ENCODE data around the gene MEI1. TPM values are rescaled to one million over a fixed set of nuclear protein-coding genes. Genes with fewer than 3 reads are reported as not detected.

MEI1 gene
- polyA plus RNA-seq, 1 donor (not counting 4 experiments of a cell fraction or from before 2014, with no cell fraction given) = 0.10 TPM

DNA sequence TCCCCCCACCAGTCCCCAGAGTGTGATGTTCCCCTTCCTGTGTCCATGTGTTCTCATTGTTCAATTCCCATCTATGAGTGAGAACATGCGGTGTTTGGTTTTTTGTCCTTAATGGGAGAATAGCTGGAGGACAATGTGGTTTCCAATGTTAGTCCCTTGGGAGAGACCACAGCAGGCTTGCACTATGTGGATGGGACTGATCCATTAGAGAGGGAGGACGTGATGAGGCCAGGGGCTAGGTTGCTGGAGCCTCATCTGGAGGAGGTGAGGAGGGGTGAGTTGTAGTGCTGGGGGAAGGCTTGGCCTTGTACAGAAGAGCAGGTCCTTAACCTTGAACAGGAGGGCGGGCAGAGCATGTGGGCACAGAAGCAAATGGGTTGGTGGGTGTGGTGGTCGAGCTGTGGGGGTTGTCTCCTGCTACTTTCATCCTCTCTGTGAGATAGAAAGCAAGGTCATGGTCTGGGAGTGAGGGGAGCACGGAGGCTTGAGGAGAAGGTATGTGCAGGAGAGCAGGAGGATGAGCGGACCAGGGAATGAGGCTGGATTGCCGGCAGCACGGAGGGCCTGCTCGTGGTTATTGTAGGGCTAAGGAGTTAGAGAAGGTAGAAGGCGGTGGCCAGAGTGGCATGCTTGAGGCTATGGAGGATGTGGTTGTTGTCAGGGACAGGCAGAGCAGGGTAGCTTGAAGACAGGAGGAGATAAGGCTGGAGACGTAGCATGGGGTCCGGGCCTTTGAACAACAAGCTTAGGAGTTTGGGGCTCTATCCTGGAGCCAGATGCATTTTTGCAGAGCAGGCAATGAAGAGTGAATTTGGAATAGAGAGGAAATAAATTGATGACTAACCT is 122.4 kb downstream of the MEI1 start:
- Histone ChIP-seq H3K36me3 (ENCODE audit: control insufficient read depth in 2 of 2, extremely low read depth in 1 of 2, insufficient read depth in 2 of 2, low read length in 2 of 2) (peaks cover 0 to 2% of the 10 kb centered on the region in 2 experiments), H3K4me3 (ENCODE audit: control insufficient read depth in 2 of 3, extremely low read depth in 1 of 3, insufficient read depth in 2 of 3, low read depth in 1 of 3, low read length in 3 of 3) (no peak overlapping the region), H3K27me3 (ENCODE audit: control insufficient read depth, extremely low read depth, insufficient read depth, low read length) (no peaks in the 10 kb centered on the region), H4K20me1 (ENCODE audit: control insufficient read depth, extremely low read depth, insufficient read depth, low read length) (no peaks in the 10 kb centered on the region), H3K9me3 (ENCODE audit: control insufficient read depth, low read depth, low read length) (no peaks in the 10 kb centered on the region), H2AFZ (ENCODE audit: control insufficient read depth, low read length) (no peak overlapping the region), H3K79me2 (ENCODE audit: control insufficient read depth, insufficient read depth, low read length) (no peaks in the 10 kb centered on the region), H3K4me1 (ENCODE audit: control insufficient read depth, extremely low read depth, insufficient read depth, low read length) (no peaks in the 10 kb centered on the region), H3K4me2 (ENCODE audit: control insufficient read depth, extremely low read depth, insufficient read depth, low read depth, low read length) (no peak overlapping the region), H3K27ac (ENCODE audit: control insufficient read depth, insufficient read depth, low read length) (no peak overlapping the region), H3K9me1 (ENCODE audit: control insufficient read depth, extremely low read depth, insufficient read depth, low read length) (no peaks in the 10 kb centered on the region), H3K9ac (ENCODE audit: control insufficient read depth, extremely low read depth, insufficient read depth, low read length) (no peak overlapping the region)
- FAIRE-seq (no peak), DNase-seq (ENCODE audit: low read depth, low spot score) (no peak)
- dilution Hi-C loops (cut with MboI; ENCODE audit: extremely low pct_ligation_motif_present, low sequenced_read_pairs) = no loop called here
- no peak for TF ChIP-seq EZH2 (IDR thresholded peaks at IDR 0.05; ENCODE audit: low read length)
- TF ChIP-seq, protein P1, sequence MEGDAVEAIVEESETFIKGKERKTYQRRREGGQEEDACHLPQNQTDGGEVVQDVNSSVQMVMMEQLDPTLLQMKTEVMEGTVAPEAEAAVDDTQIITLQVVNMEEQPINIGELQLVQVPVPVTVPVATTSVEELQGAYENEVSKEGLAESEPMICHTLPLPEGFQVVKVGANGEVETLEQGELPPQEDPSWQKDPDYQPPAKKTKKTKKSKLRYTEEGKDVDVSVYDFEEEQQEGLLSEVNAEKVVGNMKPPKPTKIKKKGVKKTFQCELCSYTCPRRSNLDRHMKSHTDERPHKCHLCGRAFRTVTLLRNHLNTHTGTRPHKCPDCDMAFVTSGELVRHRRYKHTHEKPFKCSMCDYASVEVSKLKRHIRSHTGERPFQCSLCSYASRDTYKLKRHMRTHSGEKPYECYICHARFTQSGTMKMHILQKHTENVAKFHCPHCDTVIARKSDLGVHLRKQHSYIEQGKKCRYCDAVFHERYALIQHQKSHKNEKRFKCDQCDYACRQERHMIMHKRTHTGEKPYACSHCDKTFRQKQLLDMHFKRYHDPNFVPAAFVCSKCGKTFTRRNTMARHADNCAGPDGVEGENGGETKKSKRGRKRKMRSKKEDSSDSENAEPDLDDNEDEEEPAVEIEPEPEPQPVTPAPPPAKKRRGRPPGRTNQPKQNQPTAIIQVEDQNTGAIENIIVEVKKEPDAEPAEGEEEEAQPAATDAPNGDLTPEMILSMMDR (optimal IDR thresholded peaks at IDR 0.05 in 1 of 3, IDR thresholded peaks at IDR 0.05 in 1 of 3, conservative IDR thresholded peaks at IDR 0.05 in 1 of 3; ENCODE audit: extremely low read depth in 1 of 3, insufficient read depth in 2 of 3, low read length in 3 of 3) = no peak

- dilution Hi-C loops (cut with MboI; ENCODE audit: extremely low pct_ligation_motif_present, low sequenced_read_pairs) = no loop called here
- H4K20me1 ChIP-seq (ENCODE audit: control insufficient read depth, extremely low read depth, insufficient read depth, low read length) = no peaks in the 10 kb centered on the region
- no peaks in the 10 kb centered on the region for H3K79me2 ChIP-seq (ENCODE audit: control insufficient read depth, insufficient read depth, low read length)
- H2AFZ ChIP-seq (ENCODE audit: control insufficient read depth, low read length) = no peak overlapping the region
- no peaks in the 10 kb centered on the region for H3K9me1 ChIP-seq (ENCODE audit: control insufficient read depth, extremely low read depth, insufficient read depth, low read length)
- FAIRE-seq = peak; percentile 96
- peak overlapping the region; percentile 36 for H3K9ac ChIP-seq (ENCODE audit: control insufficient read depth, extremely low read depth, insufficient read depth, low read length)
- H3K4me1 ChIP-seq (ENCODE audit: control insufficient read depth, extremely low read depth, insufficient read depth, low read length) = no peaks in the 10 kb centered on the region
- no peak overlapping the region for H3K4me2 ChIP-seq (ENCODE audit: control insufficient read depth, extremely low read depth, insufficient read depth, low read depth, low read length)
- no peaks in the 10 kb centered on the region for H3K9me3 ChIP-seq (ENCODE audit: control insufficient read depth, low read depth, low read length)
- no peak overlapping the region for H3K4me3 ChIP-seq (ENCODE audit: control insufficient read depth in 2 of 3, extremely low read depth in 1 of 3, insufficient read depth in 2 of 3, low read depth in 1 of 3, low read length in 3 of 3)
- TF ChIP-seq, protein P1 (optimal IDR thresholded peaks at IDR 0.05 in 1 of 3, IDR thresholded peaks at IDR 0.05 in 1 of 3, conservative IDR thresholded peaks at IDR 0.05 in 1 of 3; ENCODE audit: extremely low read depth in 1 of 3, insufficient read depth in 2 of 3, low read length in 3 of 3) = peak; percentile 51 to 73 (median 55)
- TF ChIP-seq EZH2 (IDR thresholded peaks at IDR 0.05; ENCODE audit: low read length) = no peak
- H3K27me3 ChIP-seq (ENCODE audit: control insufficient read depth, extremely low read depth, insufficient read depth, low read length) = no peaks in the 10 kb centered on the region
- H3K36me3 ChIP-seq (ENCODE audit: control insufficient read depth in 2 of 2, extremely low read depth in 1 of 2, insufficient read depth in 2 of 2, low read length in 2 of 2) = peaks cover 0 to 2% of the 10 kb centered on the region in 2 experiments
- peak; percentile 75 for DNase-seq (ENCODE audit: low read depth, low spot score)
- H3K27ac ChIP-seq (ENCODE audit: control insufficient read depth, insufficient read depth, low read length) = peak overlapping the region; percentile 22
Observed at GRCh38 chr22:41822317-41823057, 123.2 kb downstream of the MEI1 start.
